Endothelial cell of umbilical vein (primary cell): ENCODE results near the gene CLIP2. TPM values are rescaled to one million over a fixed set of nuclear protein-coding genes. Genes with fewer than 3 reads are reported as not detected.

Experiments used
- BruUV-seq: library from RNA; stranded (reverse); fragments of 400-500 nt; replicated peaks from 2 replicates; lab custom pipeline; 2021; lab: Mats Ljungman, UMichigan
- CTCF ChIA-PET: fragments of 300-600, 350-600 bp; sonication (Branson Sonifier 250); formaldehyde crosslinking; loops from one replicate; lab custom pipeline; 2021; ENCODE audit warnings: antibody characterized with exemption, inconsistent platforms; lab: Charles Lee
- POLR2A ChIA-PET: fragments of 300-600, 350-600 bp; sonication (Branson Sonifier 250); formaldehyde crosslinking; loops from one replicate; lab custom pipeline; 2021; ENCODE audit warnings: antibody characterized with exemption, inconsistent platforms; lab: Charles Lee
- DNase-seq: peaks from one replicate; pipeline ENCODE4 v3.0.0-alpha.2; 2011; ENCODE audit warnings: low read depth, low spot score
- FAIRE-seq: peaks from 2 replicates; lab custom pipeline; 2011; peaks lifted over from hg19 to GRCh38; lab: Jason Lieb, UNC
- H2AFZ ChIP-seq: 2 replicates; pipeline ENCODE4 v1.6.0; 2012; ENCODE audit warnings: low read depth, low read length, control low read depth, inconsistent platforms
- H3K27ac ChIP-seq: 2 replicates; pipeline ENCODE4 v1.5.1; 2011; ENCODE audit warnings: low read depth, mild to moderate bottlenecking, control low read depth, low read length, moderate library complexity; ENCODE audit not compliant: insufficient read depth
- H3K27me3 ChIP-seq, 2 experiments: 2 replicates each; pipeline versions ENCODE4 v1.6.0 to v1.6.1; 2011; ENCODE audit warnings: low read length in 2 of 2, mixed read lengths in 1 of 2; ENCODE audit not compliant: control insufficient read depth in 2 of 2, insufficient read depth in 2 of 2
- H3K36me3 ChIP-seq, 2 experiments: 2 replicates in 1 of 2; 3 replicates in 1 of 2; pipeline ENCODE4 v1.5.1; 2011; ENCODE audit warnings: low read length in 2 of 2, mild to moderate bottlenecking in 1 of 2, moderate library complexity in 1 of 2; ENCODE audit not compliant: control insufficient read depth in 2 of 2, insufficient read depth in 2 of 2; ENCODE audit errors: extremely low read depth in 1 of 2
- H3K4me1 ChIP-seq: 3 replicates; pipeline ENCODE4 v1.5.1; 2011; ENCODE audit warnings: mild to moderate bottlenecking, low read length; ENCODE audit not compliant: control insufficient read depth, insufficient read depth; ENCODE audit errors: extremely low read depth
- H3K4me2 ChIP-seq: 2 replicates; pipeline ENCODE4 v1.6.1; 2011; ENCODE audit warnings: low read length, control low read depth, mixed read lengths; ENCODE audit not compliant: insufficient read depth
- H3K4me3 ChIP-seq, 3 experiments: fragments of 200-600 bp in 1 of 3; sonication (generic), shearing (Covaris generic) in 1 of 3; replicated peaks in 1 of 3; 2 replicates each; pipeline ENCODE4 v1.5.1; 2011 to 2016; ENCODE audit warnings: control low read depth in 3 of 3, low read length in 3 of 3, mild to moderate bottlenecking in 2 of 3, inconsistent platforms in 1 of 3, low read depth in 1 of 3, moderate library complexity in 1 of 3; ENCODE audit not compliant: insufficient read depth in 1 of 3
- H3K79me2 ChIP-seq: 2 replicates; pipeline ENCODE4 v1.6.0; 2012; ENCODE audit warnings: low read length, inconsistent platforms; ENCODE audit not compliant: control insufficient read depth, insufficient read depth
- H3K9ac ChIP-seq: replicated peaks from 2 replicates; pipeline ENCODE3; 2011; ENCODE audit warnings: low read length, control low read depth; ENCODE audit not compliant: insufficient read depth; ENCODE audit errors: extremely low read depth
- H3K9me1 ChIP-seq: replicated peaks from 3 replicates; pipeline ENCODE4 v1.6.0; 2011; ENCODE audit warnings: mild to moderate bottlenecking, low read length; ENCODE audit not compliant: control insufficient read depth, insufficient read depth; ENCODE audit errors: extremely low read depth
- H3K9me3 ChIP-seq: replicated peaks from 2 replicates; pipeline ENCODE4 v1.5.1; 2012; ENCODE audit warnings: low read length, inconsistent platforms; ENCODE audit not compliant: control insufficient read depth, insufficient read depth
- H4K20me1 ChIP-seq: replicated peaks from 2 replicates; pipeline ENCODE3; 2011; ENCODE audit warnings: mild to moderate bottlenecking, low read length; ENCODE audit not compliant: control insufficient read depth, insufficient read depth; ENCODE audit errors: extremely low read depth
- CTCF ChIP-seq, 2 donors: IDR thresholded peaks; 1 replicate in 1 of 2; 2 replicates in 1 of 2; pipeline ENCODE4 v1.5.1; 2011; ENCODE audit warnings: low read length in 2 of 2, mild to moderate bottlenecking in 2 of 2, moderate library complexity in 2 of 2, control low read depth in 1 of 2, inconsistent platforms in 1 of 2, low read depth in 1 of 2; ENCODE audit not compliant: insufficient read depth in 1 of 2; ENCODE audit errors: extremely low read depth in 1 of 2
- FOS ChIP-seq: IDR thresholded peaks from 2 replicates; pipeline ENCODE4 v1.6.1; 2011; ENCODE audit warnings: mild to moderate bottlenecking, low read length, moderate library complexity, borderline replicate concordance; ENCODE audit not compliant: insufficient read depth
- GATA2 ChIP-seq: IDR thresholded peaks from 2 replicates; pipeline ENCODE4 v1.7.0; 2011; ENCODE audit warnings: low read depth, mild to moderate bottlenecking, moderate library complexity, mixed read lengths, low read length; ENCODE audit not compliant: insufficient read length, insufficient read depth
- JUN ChIP-seq: IDR thresholded peaks from 2 replicates; pipeline ENCODE4 v1.6.1; 2011; ENCODE audit warnings: borderline replicate concordance, low read depth; ENCODE audit not compliant: insufficient read length, insufficient read depth
- MAX ChIP-seq: IDR thresholded peaks from 2 replicates; pipeline ENCODE4 v1.6.1; 2011; ENCODE audit not compliant: insufficient read depth, insufficient read length
- MYC ChIP-seq: IDR thresholded peaks from one replicate; pipeline ENCODE4 v1.6.1; 2011; ENCODE audit warnings: mild to moderate bottlenecking, low read depth, low read length
- POLR2A ChIP-seq: IDR thresholded peaks from 2 replicates; pipeline ENCODE4 v1.6.1; 2012; ENCODE audit warnings: low read depth, mild to moderate bottlenecking, control low read depth, low read length
- POLR2AphosphoS5 ChIP-seq: IDR thresholded peaks from 2 replicates; pipeline ENCODE4 v1.6.1; 2012; ENCODE audit warnings: low read depth, mild to moderate bottlenecking, control low read depth, low read length, moderate library complexity; ENCODE audit not compliant: insufficient read depth
- dilution Hi-C: fragments of 300-500 bp; cut with MboI; formaldehyde crosslinking; loops from one replicate; pipeline ENCODE4 v1.15.0; 2019; ENCODE audit warnings: low sequenced_read_pairs; ENCODE audit not compliant: extremely low pct_ligation_motif_present
- intact Hi-C: fragments of 100-400 bp; cut with micrococcal nuclease; formaldehyde crosslinking; loops from one replicate; pipeline ENCODE4 v1.10.0; 2022
- polyA plus RNA-seq, 4 experiments: library from polyadenylated mRNA; depleted of rRNA in 3 of 4; stranded (reverse) in 3 of 4; unstranded in 1 of 4; fragments of >200 nt; gene quantifications; 2 replicates each; pipeline versions ENCODE4 v1.2.1 to v1.2.3, GENCODE V29; 2011 to 2012; ENCODE audit warnings: missing spikeins in 1 of 4
- total RNA-seq: library from RNA; stranded (reverse); gene quantifications from 2 replicates; pipeline ENCODE4 v1.2.3, GENCODE V29; 2021

Gene CLIP2
- total and polyA plus RNA-seq, 2 donors (not counting 3 experiments of a cell fraction or from before 2014, with no cell fraction given), result 8.3 to 37.1 TPM

DNA sequence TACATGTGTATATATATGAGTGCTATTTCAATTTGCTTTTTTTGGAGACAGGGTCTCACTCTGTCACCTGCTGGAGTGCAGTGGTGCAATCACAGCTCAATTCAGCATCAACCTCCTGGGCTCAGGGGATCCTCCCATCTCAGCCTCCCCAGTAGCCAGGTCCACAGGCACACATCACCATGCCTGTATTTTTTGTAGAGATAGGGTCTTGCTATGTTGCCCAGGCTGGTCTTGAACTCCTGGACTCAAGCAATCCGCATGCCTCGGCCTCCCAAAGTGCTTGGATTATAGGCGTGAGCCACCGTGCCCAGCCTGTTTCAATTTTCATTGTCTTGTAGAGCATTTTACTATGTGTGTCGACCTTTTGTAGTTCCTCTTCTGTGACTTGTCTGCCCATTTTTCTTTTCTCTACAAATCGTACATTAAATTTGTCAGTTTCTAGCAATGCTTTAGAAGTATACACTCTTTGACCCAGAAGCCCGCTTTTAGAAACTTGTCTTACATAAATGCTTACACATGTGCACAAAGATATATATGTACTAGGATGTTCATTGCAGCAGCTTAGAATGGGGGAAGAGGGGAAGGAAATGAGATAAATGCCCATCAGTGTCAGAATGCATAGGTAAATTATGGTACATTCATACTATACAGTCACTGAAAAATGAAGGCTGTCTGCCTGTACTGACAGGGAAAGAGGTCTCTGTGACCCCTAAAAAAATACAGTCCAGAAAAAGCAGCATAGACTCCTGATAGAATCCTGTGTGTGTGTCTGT, 22.8 kb upstream of the CLIP2 start:
- no peaks in the 10 kb centered on the region for H3K27me3 ChIP-seq
- no peak overlapping the region for H3K4me3 ChIP-seq
- DNase-seq, result no peak
- H3K9ac ChIP-seq, result no peak overlapping the region
- H3K9me3 ChIP-seq, result no peaks in the 10 kb centered on the region
- no peaks in the 10 kb centered on the region for H3K36me3 ChIP-seq
- POLR2A ChIA-PET, result no interaction called here
- dilution Hi-C loops (no loop called here), intact Hi-C loops (no loop called here)
- no peak overlapping the region for H2AFZ ChIP-seq
- no peaks in the 10 kb centered on the region for H4K20me1 ChIP-seq
- BruUV-seq, result no TSS peak
- TF ChIP-seq MYC (no peak), POLR2AphosphoS5 (no peak), CTCF (IDR thresholded peaks at IDR 0.05; ENCODE audit: extremely low read depth in 1 of 2, insufficient read depth in 1 of 2, low read depth in 1 of 2, low read length in 2 of 2) (no peak), GATA2 (no peak), JUN (no peak), POLR2A (no peak), FOS (no peak), MAX (no peak)
- H3K9me1 ChIP-seq, result no peaks in the 10 kb centered on the region
- no peak for FAIRE-seq
- H3K4me1 ChIP-seq, result no peaks in the 10 kb centered on the region
- no peak overlapping the region for H3K27ac ChIP-seq
- CTCF ChIA-PET, result interaction anchor here (1.8 to 4.3 kb wide), 2 partner anchors 9 to 60 kb away, joined by 4 to 19 read pairs; no protein-coding TSS in a partner anchor
- H3K4me2 ChIP-seq, result no peak overlapping the region
- no peaks in the 10 kb centered on the region for H3K79me2 ChIP-seq
